ENCODE results near the gene ANKS1A.
A peak's percentile ranks its signal among the peaks of the same experiment; 100 is the strongest.

Gene ANKS1A

DNA sequence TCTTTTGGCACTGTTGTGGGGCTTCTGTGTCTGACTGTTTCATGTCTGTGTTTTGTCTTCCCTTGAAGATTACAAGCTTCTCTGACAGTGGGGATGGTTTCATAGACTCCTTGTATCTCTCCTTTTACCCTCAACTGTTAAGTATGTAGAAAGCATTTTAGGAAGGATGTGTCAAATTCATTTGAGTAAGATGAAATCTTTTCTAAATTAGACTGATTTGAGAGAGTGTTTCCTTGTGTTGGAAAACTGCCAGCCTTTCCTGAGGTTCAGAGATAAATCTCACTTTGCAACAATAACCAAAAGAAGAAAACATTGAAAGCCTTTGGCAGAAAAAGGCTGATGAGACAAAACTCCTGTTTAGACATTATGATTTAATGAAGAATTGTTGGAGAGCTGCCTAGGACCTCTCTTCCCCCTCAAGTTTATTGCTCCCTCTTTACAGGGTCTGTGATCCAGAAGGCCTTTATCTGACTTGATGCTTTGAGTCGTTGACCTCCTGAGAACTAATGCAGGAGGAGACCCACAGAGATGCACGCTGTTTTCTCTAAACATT, 68.3 kb downstream of the ANKS1A start:
- DNase-seq (ENCODE audit: low read depth) = no peak

DNA sequence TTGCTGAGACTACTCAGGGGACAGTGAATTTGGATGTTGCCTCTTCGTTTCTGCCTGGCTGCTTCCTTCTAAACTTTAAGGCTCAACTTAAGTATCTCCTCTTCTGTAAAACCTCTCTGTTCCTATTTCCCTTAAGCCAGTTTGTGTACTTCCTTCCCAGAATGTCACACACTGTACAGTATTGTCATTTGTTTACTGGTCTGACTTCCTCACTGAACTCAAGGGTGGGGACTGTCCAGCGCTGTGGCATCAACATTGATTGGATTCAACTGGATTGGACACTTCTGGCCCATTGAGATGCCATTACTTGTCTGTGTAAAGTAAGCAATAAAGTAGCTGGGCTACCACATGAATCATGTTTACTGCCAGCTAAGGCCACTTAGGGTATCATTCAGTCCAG, 69.7 kb downstream of the ANKS1A start:
- no peak for DNase-seq (ENCODE audit: low read depth)

DNA sequence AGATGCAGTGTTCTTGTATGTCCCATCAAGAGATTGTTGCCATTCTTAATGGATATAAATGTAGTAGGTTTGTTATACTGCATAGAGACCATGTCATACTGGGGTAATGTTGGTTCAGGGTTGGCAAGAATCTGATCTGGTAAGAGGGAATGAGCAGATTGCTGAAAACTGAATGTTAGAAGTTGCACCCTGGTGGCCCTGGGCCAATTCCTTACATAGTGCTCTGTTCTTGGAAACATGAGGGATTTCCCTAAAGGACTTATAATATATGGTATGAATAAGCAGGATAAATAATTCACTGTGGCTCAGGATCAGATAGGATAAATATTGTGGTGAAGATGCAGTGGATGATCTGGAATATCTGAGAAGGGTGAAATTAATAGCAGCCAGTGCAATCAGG, 70.2 kb downstream of the ANKS1A start:
- DNase-seq (ENCODE audit: low read depth) = no peak

DNA sequence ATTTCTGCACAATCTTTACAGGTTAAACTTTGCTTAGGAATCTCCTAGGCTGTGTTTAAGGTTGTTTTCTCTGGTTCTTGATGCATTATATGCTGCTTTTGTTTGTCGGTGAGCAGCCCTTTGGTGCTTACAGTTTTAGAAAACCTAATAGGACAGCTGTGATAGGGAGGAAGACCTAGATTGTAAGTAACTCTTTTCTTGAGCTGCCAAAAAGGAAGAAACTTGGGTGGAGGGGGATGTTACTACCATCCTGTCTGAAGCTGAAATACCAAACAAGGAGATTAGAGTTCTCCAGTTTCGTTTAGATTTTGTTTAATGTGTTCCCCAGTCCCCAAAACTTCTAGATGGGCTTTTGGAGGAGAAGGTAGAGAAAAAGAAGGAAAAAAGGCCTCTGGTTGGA, 72.0 kb downstream of the ANKS1A start:
- no peak for DNase-seq (ENCODE audit: low read depth)

- DNase-seq (ENCODE audit: low read depth) = no peak
Observed at GRCh38 chr6:34961574-34961973, 72.5 kb downstream of the ANKS1A start.

GRCh38 chr6:34964564-34964963, 75.5 kb downstream of the ANKS1A start:
- DNase-seq (ENCODE audit: low read depth) = peak; percentile 76

GRCh38 chr6:34967461-34967860, 78.4 kb downstream of the ANKS1A start:
- DNase-seq (ENCODE audit: low read depth) = no peak

- no peak for DNase-seq (ENCODE audit: low read depth)
Observed at GRCh38 chr6:34969662-34970265, 80.7 kb downstream of the ANKS1A start.

GRCh38 chr6:34970488-34970887, 81.4 kb downstream of the ANKS1A start:
- DNase-seq (ENCODE audit: low read depth) = no peak

DNA sequence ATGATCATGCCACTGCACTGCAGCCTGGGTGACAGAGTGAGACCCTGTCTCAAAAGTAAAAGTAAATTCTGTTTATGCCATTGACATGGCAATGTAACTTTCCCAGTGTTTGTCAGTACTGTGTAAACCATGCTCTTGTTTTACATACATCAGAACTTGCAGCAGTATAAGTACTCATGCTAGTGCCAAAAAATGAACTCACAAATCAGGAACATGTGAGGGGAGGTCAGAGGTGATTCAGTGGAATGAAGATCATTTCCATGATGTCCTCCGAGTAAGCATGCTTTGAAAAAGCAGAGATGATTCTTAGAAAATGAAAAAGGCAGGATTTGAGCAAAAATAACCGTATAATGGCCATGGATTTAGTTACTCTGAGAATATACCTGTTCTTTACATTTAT, 81.9 kb downstream of the ANKS1A start:
- DNase-seq (ENCODE audit: low read depth) = no peak

DNA sequence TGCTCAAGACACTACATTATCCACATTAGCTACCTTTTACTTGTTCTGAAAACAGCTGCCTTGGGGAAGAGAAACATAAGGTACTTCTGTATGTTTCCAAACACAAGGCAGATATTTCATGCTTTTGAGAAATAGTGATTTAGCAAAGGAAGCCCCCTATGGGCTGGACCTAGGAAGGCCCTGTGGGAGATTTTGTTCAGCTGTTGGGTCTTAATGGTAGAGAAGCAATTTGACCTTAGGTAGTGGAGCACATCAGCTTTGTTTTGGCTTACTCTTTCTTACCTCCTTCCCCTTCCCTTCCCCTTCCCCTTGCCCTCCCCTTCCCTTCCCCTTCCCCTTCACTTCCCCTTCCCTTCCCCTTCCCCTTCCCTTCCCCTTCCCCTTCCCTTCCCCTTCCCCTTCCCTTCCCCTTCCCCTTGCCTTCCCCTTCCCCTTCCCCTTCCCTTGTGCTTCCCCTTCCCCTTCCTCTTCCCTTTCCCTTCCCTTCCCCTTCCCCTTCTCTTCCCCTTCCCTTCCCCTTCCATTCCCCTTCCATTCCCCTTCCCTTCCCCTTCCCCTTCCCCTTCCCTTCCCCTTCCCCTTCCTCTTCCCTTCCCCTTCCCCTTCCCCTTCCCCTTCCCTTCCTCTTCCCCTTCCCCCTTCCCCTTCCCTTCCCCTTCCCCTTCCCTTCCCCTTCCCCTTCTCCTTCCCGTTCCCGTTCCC, 84.6 kb downstream of the ANKS1A start:
- DNase-seq (ENCODE audit: low read depth) = no peak

DNA sequence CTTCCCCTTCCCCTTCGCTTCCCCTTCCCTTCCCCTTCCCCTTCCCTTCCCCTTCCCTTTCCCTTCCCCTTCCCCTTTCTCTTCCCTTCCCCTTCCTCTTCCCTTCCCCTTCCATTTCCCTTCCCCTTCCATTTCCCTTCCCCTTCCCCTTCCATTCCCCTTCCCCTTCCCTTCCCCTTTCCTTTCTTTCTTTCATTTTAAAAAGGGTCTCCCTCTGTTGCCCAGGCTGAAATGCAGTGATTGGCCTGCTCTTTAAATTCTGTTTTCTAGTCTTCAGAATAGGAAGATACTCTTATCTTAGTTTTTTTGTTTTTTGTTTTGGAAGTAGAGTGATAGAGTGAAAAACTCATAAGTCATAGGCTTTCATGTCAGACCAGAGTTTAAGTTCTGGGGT, 85.2 kb downstream of the ANKS1A start:
- no peak for DNase-seq (ENCODE audit: low read depth)

- no peak for DNase-seq (ENCODE audit: low read depth)
Observed at GRCh38 chr6:34976239-34976638, 87.2 kb downstream of the ANKS1A start.

DNA sequence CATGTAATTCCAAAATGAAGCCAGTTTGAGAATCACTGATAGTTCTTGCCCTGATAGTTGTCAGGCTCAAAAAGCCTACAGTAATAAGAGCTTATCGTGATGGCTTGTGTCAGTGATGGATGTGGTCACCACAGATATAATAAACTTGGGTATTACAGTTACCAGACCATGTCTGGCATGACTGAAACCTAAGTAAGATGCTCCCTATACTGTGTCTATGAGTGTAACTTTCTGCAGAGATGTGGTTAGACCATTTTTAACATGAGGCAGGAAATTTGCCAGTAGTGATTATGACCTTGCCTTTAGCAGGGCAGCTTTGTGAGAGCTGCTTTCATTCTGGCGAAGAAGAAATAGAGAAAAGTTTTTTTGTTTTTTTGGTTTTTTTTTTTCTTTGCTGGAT, 90.2 kb downstream of the ANKS1A start:
- DNase-seq (ENCODE audit: low read depth) = no peak

GRCh38 chr6:34979994-34980393, 90.9 kb downstream of the ANKS1A start:
- DNase-seq (ENCODE audit: low read depth) = no peak

DNA sequence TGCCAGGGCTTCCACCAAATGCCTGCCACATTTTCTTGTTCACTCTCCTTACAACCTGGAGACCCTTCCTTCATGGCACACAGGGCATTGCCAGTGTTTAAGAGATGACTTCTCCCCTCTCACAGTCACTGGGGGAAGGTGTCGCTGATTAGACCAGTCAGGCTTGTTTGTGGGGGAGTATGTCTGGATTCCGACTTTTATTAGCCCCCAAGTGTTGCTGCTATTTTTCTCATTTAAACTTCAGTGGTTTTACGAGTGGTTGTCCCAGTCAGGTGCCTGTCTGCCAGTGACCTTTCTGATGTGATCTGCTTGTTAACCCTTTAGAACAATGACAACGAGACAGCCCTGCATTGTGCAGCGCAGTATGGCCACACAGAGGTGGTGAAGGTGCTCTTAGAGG, 92.3 kb downstream of the ANKS1A start:
- DNase-seq (ENCODE audit: low read depth) = no peak

GRCh38 chr6:34981951-34982350, 92.9 kb downstream of the ANKS1A start:
- DNase-seq (ENCODE audit: low read depth) = no peak

DNA sequence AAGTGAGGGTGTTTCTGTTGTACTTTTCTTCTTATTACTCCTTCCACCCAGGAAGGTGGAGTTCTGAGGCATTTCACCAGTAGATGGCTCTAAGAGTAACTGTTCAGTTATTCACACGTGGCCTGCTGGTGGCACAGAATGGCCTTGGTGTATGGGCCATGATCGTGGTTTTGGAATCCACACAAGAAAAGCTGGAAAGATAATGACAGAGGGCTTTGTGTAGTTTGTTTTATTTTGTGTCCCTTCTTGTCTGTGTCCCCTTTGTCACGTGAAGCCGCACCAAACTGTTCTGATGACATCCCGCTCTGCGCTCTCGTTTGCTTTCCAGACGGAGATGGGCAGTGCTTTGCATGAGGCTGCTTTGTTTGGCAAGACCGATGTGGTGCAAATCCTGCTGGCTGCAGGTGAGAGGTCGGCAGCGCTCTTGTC, 93.4 kb downstream of the ANKS1A start:
- peak; percentile 13 for DNase-seq (ENCODE audit: low read depth)

DNA sequence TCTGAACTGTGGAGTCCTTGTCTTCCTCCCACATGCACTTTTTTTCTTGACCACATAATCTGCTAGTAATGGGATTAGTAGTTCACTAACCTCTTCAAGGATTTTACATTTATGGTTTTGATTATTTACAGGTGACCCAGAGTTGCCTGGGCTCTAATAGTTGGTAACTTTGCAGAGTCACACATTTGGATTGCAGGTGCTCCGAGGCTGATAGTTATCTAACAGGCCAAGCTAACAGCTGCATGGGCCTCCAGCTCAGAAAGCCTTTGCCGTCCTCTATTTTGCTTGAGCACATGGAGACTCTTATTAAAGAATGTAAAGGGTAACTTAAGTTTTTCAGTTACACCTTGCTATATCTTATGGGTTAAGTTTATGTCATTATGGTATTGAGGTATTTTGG, 95.4 kb downstream of the ANKS1A start:
- DNase-seq (ENCODE audit: low read depth) = no peak

GRCh38 chr6:34985236-34985635, 96.2 kb downstream of the ANKS1A start:
- DNase-seq (ENCODE audit: low read depth) = no peak

- DNase-seq (ENCODE audit: low read depth) = peak; percentile 62
Observed at GRCh38 chr6:34986845-34987246, 97.8 kb downstream of the ANKS1A start.

GRCh38 chr6:34987506-34987905, 98.5 kb downstream of the ANKS1A start:
- no peak for DNase-seq (ENCODE audit: low read depth)

DNA sequence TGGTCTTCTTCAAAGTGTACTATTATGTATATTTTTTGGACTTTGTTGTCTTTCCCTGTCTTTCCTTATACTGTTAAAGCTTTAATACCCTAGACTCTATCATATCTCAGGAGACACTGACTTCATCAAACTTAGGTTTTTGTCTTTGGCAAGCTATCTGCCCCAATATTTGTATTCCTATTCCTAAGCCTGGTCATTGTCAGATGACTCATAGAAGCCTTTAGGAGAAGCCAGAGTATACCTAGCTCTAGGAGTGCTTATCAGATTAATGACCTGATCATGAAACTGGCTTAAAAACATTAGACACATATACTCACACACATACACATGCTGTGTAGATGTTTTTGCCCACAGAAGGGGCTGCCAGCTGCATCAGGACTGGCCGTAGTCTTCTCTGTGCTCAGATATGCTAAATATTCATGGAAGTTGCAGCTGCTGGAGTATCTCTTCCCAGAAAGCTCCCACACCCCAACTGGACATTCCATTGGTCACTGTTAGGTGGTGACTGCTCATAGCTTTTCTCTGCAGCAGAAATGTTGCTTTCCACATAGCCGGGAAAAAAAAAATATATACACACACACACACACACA, 102.0 kb downstream of the ANKS1A start:
- DNase-seq (ENCODE audit: low read depth) = no peak
